ENCODE results near the gene MANSC1. TPM values are rescaled to one million over a fixed set of nuclear protein-coding genes. Genes with fewer than 3 reads are reported as not detected.

MANSC1 gene
- total RNA-seq, 1 donor from 2014 or later, result 5.6 TPM

DNA sequence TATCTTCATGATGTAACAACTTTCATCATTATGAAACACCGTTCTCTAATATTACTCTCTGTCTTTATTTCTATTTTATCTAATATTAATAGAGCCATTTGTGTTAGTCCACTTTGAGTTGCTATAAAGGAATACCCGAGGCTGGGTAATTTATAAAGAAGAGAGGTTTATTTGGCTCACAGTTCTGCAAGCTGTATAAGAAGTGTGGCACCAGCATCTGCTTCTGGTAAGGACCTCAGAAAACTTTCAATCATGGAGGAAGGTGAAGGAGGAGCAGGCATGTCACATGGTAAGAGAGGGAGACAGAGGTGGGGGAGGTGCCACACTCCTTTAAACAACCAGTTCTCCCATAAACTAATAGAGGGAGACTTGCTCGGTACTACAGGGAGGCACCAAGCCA, 31.9 kb upstream of the MANSC1 start:
- TF ChIP-seq, protein P1, sequence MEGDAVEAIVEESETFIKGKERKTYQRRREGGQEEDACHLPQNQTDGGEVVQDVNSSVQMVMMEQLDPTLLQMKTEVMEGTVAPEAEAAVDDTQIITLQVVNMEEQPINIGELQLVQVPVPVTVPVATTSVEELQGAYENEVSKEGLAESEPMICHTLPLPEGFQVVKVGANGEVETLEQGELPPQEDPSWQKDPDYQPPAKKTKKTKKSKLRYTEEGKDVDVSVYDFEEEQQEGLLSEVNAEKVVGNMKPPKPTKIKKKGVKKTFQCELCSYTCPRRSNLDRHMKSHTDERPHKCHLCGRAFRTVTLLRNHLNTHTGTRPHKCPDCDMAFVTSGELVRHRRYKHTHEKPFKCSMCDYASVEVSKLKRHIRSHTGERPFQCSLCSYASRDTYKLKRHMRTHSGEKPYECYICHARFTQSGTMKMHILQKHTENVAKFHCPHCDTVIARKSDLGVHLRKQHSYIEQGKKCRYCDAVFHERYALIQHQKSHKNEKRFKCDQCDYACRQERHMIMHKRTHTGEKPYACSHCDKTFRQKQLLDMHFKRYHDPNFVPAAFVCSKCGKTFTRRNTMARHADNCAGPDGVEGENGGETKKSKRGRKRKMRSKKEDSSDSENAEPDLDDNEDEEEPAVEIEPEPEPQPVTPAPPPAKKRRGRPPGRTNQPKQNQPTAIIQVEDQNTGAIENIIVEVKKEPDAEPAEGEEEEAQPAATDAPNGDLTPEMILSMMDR (conservative IDR thresholded peaks at IDR 0.05), result no peak
- peak overlapping the region; percentile 77 for H3K27ac Mint-ChIP-seq (ENCODE audit: unreplicated experiment)
- no peaks in the 10 kb centered on the region for H3K27me3 Mint-ChIP-seq (ENCODE audit: low read depth)
- H3K4me1 Mint-ChIP-seq, result peaks cover 31% of the 10 kb centered on the region
- H3K9me3 Mint-ChIP-seq, result no peaks in the 10 kb centered on the region
- DNase-seq (ENCODE audit: low read depth, low spot score), result no peak
- peaks cover 3% of the 10 kb centered on the region for H3K36me3 Mint-ChIP-seq (ENCODE audit: low read depth)
- no peak overlapping the region for H3K4me3 Mint-ChIP-seq

DNA sequence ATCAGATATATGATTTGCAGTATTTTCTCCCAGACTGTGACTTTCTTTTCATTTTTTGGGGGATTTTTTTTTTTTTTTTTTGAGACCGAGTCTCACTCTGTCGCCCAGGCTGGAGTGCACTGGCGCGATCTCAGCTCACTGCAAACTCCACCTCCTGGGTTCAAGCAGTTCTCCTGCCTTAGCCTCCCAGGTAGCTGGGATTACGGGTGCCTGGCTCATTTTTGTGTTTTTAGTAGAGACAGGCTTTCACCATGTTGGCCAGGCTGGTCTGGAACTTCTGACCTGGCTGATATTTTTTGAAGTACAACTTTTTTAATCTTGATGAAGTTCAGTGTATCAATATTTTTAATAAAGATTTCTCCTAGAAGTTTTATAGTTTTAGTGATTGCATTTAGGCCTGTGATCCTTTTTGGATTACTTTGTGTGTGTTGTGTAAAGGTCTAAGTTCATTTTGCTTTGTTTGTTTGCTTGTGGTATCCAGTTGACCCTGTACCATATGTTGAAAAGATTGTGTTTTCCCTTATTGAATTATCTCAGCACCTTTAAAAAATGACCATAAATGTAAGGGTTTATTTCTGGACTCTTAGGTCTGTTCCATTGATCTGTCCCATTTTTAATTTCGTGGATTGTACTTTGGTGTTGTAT, 31.0 kb upstream of the MANSC1 start:
- Mint-ChIP-seq H3K27ac (ENCODE audit: unreplicated experiment) (no peak overlapping the region), H3K4me1 (peaks cover 35% of the 10 kb centered on the region), H3K4me3 (no peak overlapping the region), H3K36me3 (ENCODE audit: low read depth) (peaks cover 3% of the 10 kb centered on the region), H3K27me3 (ENCODE audit: low read depth) (no peaks in the 10 kb centered on the region), H3K9me3 (no peaks in the 10 kb centered on the region)
- TF ChIP-seq, protein P1 (conservative IDR thresholded peaks at IDR 0.05), result no peak
- DNase-seq (ENCODE audit: low read depth, low spot score), result no peak

DNA sequence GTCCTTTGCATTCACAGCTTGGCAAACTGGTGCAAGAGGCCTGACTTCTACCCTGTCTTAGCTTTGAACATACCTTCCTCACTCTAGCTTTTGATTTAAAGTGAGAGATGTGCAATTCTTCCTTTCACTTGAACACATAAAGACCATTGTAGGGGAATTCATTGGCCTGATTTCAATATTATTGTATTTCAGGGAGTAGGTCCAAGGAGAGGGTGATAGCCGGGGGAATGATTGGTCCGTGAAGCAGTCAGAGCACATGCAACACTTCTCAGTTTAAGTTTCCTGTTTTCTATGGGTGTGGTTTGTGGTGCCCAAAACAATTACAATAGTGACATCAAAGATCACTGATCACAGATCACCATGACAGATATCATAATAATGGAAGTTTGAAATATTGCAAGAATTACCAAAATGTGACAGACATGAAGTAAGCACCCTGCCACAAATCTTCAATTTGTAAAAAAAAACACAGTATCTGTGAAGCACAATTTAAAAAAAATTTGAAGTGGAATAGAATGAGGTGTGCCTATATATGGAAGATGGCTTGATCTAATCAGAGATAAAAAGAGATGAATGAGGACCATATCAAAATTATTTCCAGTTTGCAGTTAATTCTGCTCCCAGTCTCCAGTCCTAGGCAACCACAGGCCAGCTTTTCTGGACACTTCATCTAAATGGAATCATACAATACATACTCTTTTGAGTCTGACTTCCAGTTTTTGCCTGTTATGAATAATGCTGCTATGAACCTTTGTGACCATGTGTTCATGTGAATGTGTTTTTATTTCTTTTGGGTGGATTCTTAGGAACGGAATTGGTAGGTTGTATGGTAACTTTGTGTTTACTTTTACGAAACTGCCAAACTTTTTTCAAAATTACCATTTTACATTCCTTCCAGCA, 30.0 kb upstream of the MANSC1 start:
- Mint-ChIP-seq H3K36me3 (ENCODE audit: low read depth) (peaks cover 3% of the 10 kb centered on the region), H3K27ac (ENCODE audit: unreplicated experiment) (no peak overlapping the region)

DNA sequence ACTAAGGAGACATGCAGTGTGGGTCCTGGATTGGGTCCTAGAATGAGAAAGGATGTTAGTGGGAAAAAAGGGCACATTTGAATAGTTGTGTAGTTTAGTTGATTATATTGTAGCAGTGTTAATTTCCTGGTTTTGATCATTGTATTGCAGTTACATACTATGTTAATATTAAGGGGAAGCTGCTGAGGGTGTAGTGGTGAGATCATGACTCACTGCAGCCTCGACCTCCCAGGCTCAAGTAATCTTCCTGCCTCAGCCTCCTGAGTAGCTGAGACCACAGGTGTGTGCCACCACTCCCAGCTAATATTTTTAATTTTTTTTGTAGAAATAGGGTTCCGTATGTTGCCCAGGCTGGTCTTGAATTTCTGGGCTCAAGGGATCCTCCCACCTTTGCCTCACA, 28.6 kb upstream of the MANSC1 start:
- H3K9me3 Mint-ChIP-seq, result no peaks in the 10 kb centered on the region
- H3K27me3 Mint-ChIP-seq (ENCODE audit: low read depth), result no peaks in the 10 kb centered on the region
- H3K27ac Mint-ChIP-seq (ENCODE audit: unreplicated experiment), result no peak overlapping the region
- no peak for DNase-seq (ENCODE audit: low read depth, low spot score)
- peaks cover 17% of the 10 kb centered on the region for H3K4me1 Mint-ChIP-seq
- TF ChIP-seq, protein P1 (conservative IDR thresholded peaks at IDR 0.05), result no peak
- H3K4me3 Mint-ChIP-seq, result no peak overlapping the region
- H3K36me3 Mint-ChIP-seq (ENCODE audit: low read depth), result peaks cover 3% of the 10 kb centered on the region

More for the DNA sequence above, 30.0 kb upstream of the MANSC1 start:
- no peak overlapping the region for H3K4me3 Mint-ChIP-seq
- H3K9me3 Mint-ChIP-seq, result no peaks in the 10 kb centered on the region
- DNase-seq (ENCODE audit: low read depth, low spot score), result no peak
- no peaks in the 10 kb centered on the region for H3K27me3 Mint-ChIP-seq (ENCODE audit: low read depth)
- TF ChIP-seq, protein P1 (conservative IDR thresholded peaks at IDR 0.05), result no peak
- H3K4me1 Mint-ChIP-seq, result peaks cover 31% of the 10 kb centered on the region

DNA sequence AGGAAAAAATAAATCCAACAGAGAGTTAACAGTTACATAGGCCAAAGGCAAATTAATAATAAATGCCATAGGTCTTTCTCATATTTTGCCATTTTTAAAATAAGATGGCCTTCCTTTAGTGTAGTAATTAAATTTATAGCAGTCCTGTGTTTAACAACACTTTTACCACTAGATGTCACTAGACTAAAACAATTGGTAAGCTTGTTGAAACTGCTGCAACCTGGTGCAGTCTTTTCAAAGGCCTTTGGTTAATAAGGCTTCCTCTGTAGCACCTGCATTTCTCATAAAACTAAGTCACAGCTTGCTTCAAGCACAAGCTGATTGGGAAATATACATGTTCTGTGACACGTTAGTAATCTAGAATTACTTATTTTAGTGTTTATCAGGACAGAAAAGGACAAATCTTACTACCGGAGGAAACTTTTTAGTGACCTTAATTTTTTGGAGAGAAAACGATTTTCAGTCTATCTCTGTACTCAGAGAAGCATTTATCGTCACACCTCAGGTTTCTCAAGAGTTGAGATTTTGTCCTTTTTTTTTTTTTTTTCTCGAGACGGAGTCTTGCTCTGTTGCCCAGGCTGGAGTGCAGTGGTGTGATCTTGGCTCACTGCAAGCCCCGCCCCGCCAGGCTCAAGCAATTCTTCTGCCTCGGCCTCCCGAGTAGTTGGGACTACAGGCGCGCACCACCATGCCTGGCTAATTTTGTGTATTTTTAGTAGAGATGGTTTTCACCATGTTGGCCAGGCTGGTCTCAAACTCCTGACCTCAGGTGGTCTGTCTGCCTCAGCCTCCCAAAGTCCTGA, 26.8 kb upstream of the MANSC1 start:
- Mint-ChIP-seq H3K36me3 (ENCODE audit: low read depth) (no peaks in the 10 kb centered on the region), H3K4me1 (peaks cover 10% of the 10 kb centered on the region), H3K9me3 (no peaks in the 10 kb centered on the region), H3K4me3 (no peak overlapping the region), H3K27me3 (ENCODE audit: low read depth) (no peaks in the 10 kb centered on the region), H3K27ac (ENCODE audit: unreplicated experiment) (peak overlapping the region; percentile 27)
- TF ChIP-seq, protein P1 (conservative IDR thresholded peaks at IDR 0.05), result peak; percentile 99
- no peak for DNase-seq (ENCODE audit: low read depth, low spot score)
